Measurements from ENCODE around the gene SMYD4. TPM values are rescaled to one million over a fixed set of nuclear protein-coding genes. Genes with fewer than 3 reads are reported as not detected.
A peak's percentile ranks its signal among the peaks of the same experiment; 100 is the strongest.

SMYD4 gene, protein sequence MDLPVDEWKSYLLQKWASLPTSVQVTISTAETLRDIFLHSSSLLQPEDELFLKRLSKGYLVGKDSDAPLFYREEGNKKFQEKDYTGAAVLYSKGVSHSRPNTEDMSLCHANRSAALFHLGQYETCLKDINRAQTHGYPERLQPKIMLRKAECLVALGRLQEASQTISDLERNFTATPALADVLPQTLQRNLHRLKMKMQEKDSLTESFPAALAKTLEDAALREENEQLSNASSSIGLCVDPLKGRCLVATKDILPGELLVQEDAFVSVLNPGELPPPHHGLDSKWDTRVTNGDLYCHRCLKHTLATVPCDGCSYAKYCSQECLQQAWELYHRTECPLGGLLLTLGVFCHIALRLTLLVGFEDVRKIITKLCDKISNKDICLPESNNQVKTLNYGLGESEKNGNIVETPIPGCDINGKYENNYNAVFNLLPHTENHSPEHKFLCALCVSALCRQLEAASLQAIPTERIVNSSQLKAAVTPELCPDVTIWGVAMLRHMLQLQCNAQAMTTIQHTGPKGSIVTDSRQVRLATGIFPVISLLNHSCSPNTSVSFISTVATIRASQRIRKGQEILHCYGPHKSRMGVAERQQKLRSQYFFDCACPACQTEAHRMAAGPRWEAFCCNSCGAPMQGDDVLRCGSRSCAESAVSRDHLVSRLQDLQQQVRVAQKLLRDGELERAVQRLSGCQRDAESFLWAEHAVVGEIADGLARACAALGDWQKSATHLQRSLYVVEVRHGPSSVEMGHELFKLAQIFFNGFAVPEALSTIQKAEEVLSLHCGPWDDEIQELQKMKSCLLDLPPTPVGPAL
- 12.2 TPM for total RNA-seq
- polyA plus RNA-seq (ENCODE audit: insufficient read depth, low read depth, low replicate concordance): 3.4 TPM
- long read RNA-seq, donor 1: 0 reads
- long read RNA-seq, donor 2, full-length matches to known transcripts: 1 of 32 reads
- long read RNA-seq, donor 2, partial matches to known transcripts: 15 of 32 reads
- long read RNA-seq, donor 2, other reads (novel, unspliced or antisense): 16 of 32 reads
- long read RNA-seq, donor 3, partial matches to known transcripts: 0 of 1 reads
- long read RNA-seq, donor 3, other reads (novel, unspliced or antisense): 0 of 1 reads
- long read RNA-seq, donor 4, full-length matches to known transcripts: 1 of 1 reads
- long read RNA-seq, donor 4, partial matches to known transcripts: 0 of 1 reads
- long read RNA-seq, donor 4, other reads (novel, unspliced or antisense): 0 of 1 reads
- long read RNA-seq, donor 5, full-length matches to known transcripts: 1 of 1 reads
- long read RNA-seq, donor 5, partial matches to known transcripts: 0 of 1 reads
- long read RNA-seq, donor 5, other reads (novel, unspliced or antisense): 0 of 1 reads
- long read RNA-seq, donor 6: 0 reads
- long read RNA-seq, donor 7, full-length matches to known transcripts: 7 of 10 reads
- long read RNA-seq, donor 7, partial matches to known transcripts: 1 of 10 reads
- long read RNA-seq, donor 7, other reads (novel, unspliced or antisense): 2 of 10 reads
- long read RNA-seq, donor 8, full-length matches to known transcripts: 1 of 1 reads
- long read RNA-seq, donor 8, partial matches to known transcripts: 0 of 1 reads
- long read RNA-seq, donor 8, other reads (novel, unspliced or antisense): 0 of 1 reads
- long read RNA-seq, donor 9: 0 reads
- long read RNA-seq, donor 10, full-length matches to known transcripts: 1 of 1 reads
- long read RNA-seq, donor 10, partial matches to known transcripts: 0 of 1 reads
- long read RNA-seq, donor 10, other reads (novel, unspliced or antisense): 0 of 1 reads

DNA sequence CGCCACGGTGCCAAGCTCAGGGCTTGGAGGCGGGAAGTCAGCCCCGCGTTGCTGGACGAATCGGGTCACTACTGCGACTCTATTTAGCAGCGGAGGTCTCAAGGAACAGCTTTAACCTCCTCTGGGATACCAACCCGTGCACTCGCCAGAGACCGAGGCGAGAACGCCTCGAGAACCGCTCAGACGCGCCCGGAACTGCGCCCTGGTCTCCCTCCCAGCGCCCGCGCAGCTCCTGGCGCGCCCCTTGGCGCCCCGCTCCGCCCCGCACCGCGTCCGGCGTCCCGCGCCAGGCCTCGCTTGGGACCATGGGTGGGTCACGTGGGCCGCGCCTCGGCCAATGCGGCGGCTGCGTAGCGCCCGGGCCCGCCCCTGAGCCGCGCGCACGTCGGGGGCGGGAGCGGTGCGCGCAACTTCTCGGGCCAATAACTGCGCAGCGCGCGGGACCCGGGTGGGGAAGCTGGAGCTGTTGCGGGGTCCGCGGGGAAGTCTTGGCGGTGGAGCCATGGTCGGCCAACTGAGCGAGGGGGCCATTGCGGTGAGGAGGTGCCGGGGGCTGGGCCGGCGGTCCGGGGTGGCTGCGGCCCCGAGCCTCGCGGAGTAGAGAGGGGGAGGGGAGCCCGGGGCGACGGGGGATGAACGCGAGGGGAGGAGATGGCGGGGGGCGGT lies at the start of gene SMYD4, which contains the start of gene RPA1:
SMYD4 (minus strand) TSS at position 311 of the 666 bp plus-strand sequence. CDS start 1,908 bp downstream, outside the sequence.
RPA1 (plus strand) TSS at position 414 of the 666 bp plus-strand sequence; CDS start at position 503, 89 bp downstream.
- Histone ChIP-seq H3K4me1 (ENCODE audit: control insufficient read depth in 2 of 3, insufficient read depth in 2 of 3, low read depth in 1 of 3, low read length in 3 of 3) (peaks cover 2 to 7% (median 6%) of the 10 kb centered on the region in 3 donors), H3K4me3 (ENCODE audit: low read length in 3 of 3) (peak within 1 kb of the TSS; percentile 77 to 90 (median 82)), H3K27ac (ENCODE audit: low read depth in 2 of 2, low read length in 2 of 2) (peak within 1 kb of the TSS; percentile 67 to 76), H3K27me3 (ENCODE audit: control insufficient read depth, insufficient read depth, low read length) (no peaks in the 10 kb centered on the region), H3K9ac (ENCODE audit: low read length in 3 of 3) (peak within 1 kb of the TSS; percentile 69 to 93 (median 88)), H3K9me3 (ENCODE audit: control insufficient read depth in 2 of 3, insufficient read depth in 1 of 3, low read length in 3 of 3) (no peaks in the 10 kb centered on the region), H3K36me3 (ENCODE audit: control insufficient read depth in 2 of 3, insufficient read depth in 3 of 3, low read length in 3 of 3) (peaks cover 0 to 4% (median 0%) of the 10 kb centered on the region in 3 donors)
- DNase-seq (peak; percentile 88 to 95 (median 94)), FAIRE-seq (no peak)
- intact Hi-C loops (cut with DNase I): no loop called here
- TF ChIP-seq, protein P1, sequence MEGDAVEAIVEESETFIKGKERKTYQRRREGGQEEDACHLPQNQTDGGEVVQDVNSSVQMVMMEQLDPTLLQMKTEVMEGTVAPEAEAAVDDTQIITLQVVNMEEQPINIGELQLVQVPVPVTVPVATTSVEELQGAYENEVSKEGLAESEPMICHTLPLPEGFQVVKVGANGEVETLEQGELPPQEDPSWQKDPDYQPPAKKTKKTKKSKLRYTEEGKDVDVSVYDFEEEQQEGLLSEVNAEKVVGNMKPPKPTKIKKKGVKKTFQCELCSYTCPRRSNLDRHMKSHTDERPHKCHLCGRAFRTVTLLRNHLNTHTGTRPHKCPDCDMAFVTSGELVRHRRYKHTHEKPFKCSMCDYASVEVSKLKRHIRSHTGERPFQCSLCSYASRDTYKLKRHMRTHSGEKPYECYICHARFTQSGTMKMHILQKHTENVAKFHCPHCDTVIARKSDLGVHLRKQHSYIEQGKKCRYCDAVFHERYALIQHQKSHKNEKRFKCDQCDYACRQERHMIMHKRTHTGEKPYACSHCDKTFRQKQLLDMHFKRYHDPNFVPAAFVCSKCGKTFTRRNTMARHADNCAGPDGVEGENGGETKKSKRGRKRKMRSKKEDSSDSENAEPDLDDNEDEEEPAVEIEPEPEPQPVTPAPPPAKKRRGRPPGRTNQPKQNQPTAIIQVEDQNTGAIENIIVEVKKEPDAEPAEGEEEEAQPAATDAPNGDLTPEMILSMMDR (IDR thresholded peaks at IDR 0.05; ENCODE audit: borderline replicate concordance, extremely low read depth, insufficient read depth): no peak

DNA sequence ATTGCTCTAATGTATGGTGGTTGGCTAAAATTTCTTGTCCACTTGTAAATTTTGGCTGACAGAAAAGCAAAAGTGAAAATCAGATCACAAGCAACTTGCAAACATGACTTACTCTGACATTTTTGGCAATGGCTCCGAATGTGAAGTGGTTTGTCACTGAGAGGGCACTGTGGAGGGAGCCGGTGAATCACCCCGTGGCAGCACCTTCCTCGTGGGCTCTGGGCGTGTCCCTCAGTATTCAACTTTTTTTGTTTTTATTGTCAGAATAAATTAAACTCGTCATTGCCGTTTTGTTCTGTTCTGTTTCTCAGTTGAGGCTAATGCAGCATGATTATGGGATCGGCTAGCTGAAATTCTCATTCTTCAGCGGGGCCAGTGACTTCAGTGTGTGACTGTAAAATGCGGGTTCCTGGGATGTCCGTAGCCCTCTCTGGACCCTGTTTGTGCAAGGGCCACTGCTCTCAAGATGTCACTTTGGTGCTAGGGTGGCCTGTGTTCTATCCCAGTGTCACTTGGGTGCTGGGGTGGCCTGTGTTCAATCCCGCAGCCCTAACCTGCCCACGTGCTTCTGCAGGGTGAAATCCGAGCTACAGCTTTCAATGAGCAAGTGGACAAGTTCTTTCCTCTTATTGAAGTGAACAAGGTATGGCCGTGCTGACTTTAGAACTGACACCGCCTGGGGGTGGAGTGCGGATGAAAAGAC lies 48.9 kb upstream of the SMYD4 start:
- peaks cover 4 to 53% (median 40%) of the 10 kb centered on the region in 3 donors for H3K36me3 ChIP-seq (ENCODE audit: control insufficient read depth in 2 of 3, insufficient read depth in 3 of 3, low read length in 3 of 3)
- H3K9ac ChIP-seq (ENCODE audit: low read length in 3 of 3): no peak overlapping the region
- H3K4me3 ChIP-seq (ENCODE audit: low read length in 3 of 3): no peak overlapping the region
- FAIRE-seq (no peak), DNase-seq (no peak)
- H3K4me1 ChIP-seq (ENCODE audit: control insufficient read depth in 2 of 3, insufficient read depth in 2 of 3, low read depth in 1 of 3, low read length in 3 of 3): no peaks in the 10 kb centered on the region
- intact Hi-C loops (cut with DNase I): no loop called here
- TF ChIP-seq, protein P1 (IDR thresholded peaks at IDR 0.05; ENCODE audit: borderline replicate concordance, extremely low read depth, insufficient read depth): no peak
- no peaks in the 10 kb centered on the region for H3K27me3 ChIP-seq (ENCODE audit: control insufficient read depth, insufficient read depth, low read length)
- H3K9me3 ChIP-seq (ENCODE audit: control insufficient read depth in 2 of 3, insufficient read depth in 1 of 3, low read length in 3 of 3): no peaks in the 10 kb centered on the region
- no peak overlapping the region for H3K27ac ChIP-seq (ENCODE audit: low read depth in 2 of 2, low read length in 2 of 2)

All from kidney (tissue), 22 donors.